Esophagus squamous epithelium (tissue), 5 donors: ENCODE data around the gene STRBP. TPM values are rescaled to one million over a fixed set of nuclear protein-coding genes. Genes with fewer than 3 reads are reported as not detected.
A peak's percentile ranks its signal among the peaks of the same experiment; 100 is the strongest.

Experiments used
- DNase-seq: peaks from one replicate; lab custom pipeline; 2025; lab: John Stamatoyannopoulos, UW
- H3K27ac ChIP-seq, 4 donors: fragments of 200-600 bp; sonication (generic); one replicate each; pipeline ENCODE4 v1.5.1; 2016 to 2019; ENCODE audit warnings: mild to moderate bottlenecking in 1 of 4
- H3K27me3 ChIP-seq, 4 donors: fragments of 200-600 bp; sonication (generic); 1 replicate in 3 of 4; 2 replicates in 1 of 4; pipeline versions ENCODE4 v1.5.1 to v1.6.0; 2017 to 2021; ENCODE audit warnings: antibody characterized with exemption in 1 of 4
- H3K36me3 ChIP-seq, 3 donors: fragments of 200-600 bp; sonication (generic); one replicate each; pipeline ENCODE4 v1.5.1; 2016 to 2019
- H3K4me1 ChIP-seq, 3 donors: fragments of 200-600 bp; sonication (generic); one replicate each; pipeline ENCODE4 v1.5.1; 2017 to 2019
- H3K4me3 ChIP-seq, 4 donors: fragments of 200-600 bp; sonication (generic); 1 replicate in 3 of 4; 2 replicates in 1 of 4; pipeline ENCODE4 v1.5.1; 2016 to 2019; ENCODE audit warnings: mild to moderate bottlenecking in 2 of 4, moderate library complexity in 1 of 4
- H3K9me3 ChIP-seq, 3 donors: fragments of 200-600 bp; sonication (generic); one replicate each; pipeline ENCODE4 v1.5.1; 2016 to 2019
- POLR2A ChIP-seq, 4 donors: fragments of 450-650 bp; IDR thresholded peaks; one replicate each; pipeline ENCODE4 v1.6.1; 2017; ENCODE audit warnings: antibody characterized with exemption in 4 of 4, mild to moderate bottlenecking in 4 of 4, moderate library complexity in 3 of 4
- WGBS, 2 donors: methylation state at CpG; one replicate each; pipeline ENCODE4 v1.1.5; 2018; 5-methylcytosine and 5-hydroxymethylcytosine counted together
- intact Hi-C: fragments of 100-400 bp; cut with DNase I; formaldehyde crosslinking; loops from one replicate; pipeline ENCODE4 v1.15.0; 2022
- total RNA-seq, 4 donors: library from RNA; depleted of rRNA; stranded (reverse); fragments of >200 nt; gene quantifications; one replicate each; pipeline ENCODE4 v1.1.0, GENCODE V29; 2016
- TF ChIP-seq, protein P1 (sequence below), 6 experiments: fragments of 450-650 bp in 4 of 6; fragments of 200-600 bp in 2 of 6; sonication (generic) in 2 of 6; IDR thresholded peaks; one replicate each; pipeline ENCODE4 v1.5.1; 2016 to 2019; ENCODE audit warnings: antibody characterized with exemption in 6 of 6, mild to moderate bottlenecking in 4 of 6, moderate library complexity in 4 of 6
- donor health status: DM: yes; HTN: yes; CAD: no.

Gene STRBP
- total RNA-seq, 4 donors from 2014 or later: 22.7 to 26.1 (median 23.6) TPM

DNA sequence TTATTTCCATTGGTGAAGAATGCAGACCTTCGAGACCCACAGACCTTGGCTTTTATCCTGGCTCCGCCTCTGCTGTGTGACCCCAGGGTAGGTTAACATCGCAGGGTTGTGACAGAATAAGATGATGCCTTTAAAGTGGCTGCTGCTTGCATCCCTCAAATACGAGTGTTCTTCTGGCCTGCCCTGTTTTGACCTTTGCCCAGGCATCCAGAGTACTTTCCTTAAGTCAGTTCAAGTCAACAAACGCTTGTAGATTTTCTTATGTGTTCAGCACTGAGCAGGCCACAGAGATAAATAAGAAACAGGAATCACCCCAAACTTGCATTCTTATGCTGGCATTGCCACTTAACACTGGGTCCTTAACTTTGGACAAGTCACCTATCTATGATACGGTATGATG lies 184.7 kb downstream of the STRBP start:
- no peak overlapping the region for H3K27ac ChIP-seq
- no peaks in the 10 kb centered on the region for H3K9me3 ChIP-seq
- WGBS, 2 donors: 77 to 86% methylated on average over 6 of the region's 6 CpGs
- H3K27me3 ChIP-seq: no peaks in the 10 kb centered on the region
- H3K4me1 ChIP-seq: peaks cover 0 to 10% (median 0%) of the 10 kb centered on the region in 3 donors
- intact Hi-C loops: no loop called here
- no peak overlapping the region for H3K4me3 ChIP-seq
- TF ChIP-seq POLR2A (IDR thresholded peaks at IDR 0.05): no peak
- TF ChIP-seq, protein P1, sequence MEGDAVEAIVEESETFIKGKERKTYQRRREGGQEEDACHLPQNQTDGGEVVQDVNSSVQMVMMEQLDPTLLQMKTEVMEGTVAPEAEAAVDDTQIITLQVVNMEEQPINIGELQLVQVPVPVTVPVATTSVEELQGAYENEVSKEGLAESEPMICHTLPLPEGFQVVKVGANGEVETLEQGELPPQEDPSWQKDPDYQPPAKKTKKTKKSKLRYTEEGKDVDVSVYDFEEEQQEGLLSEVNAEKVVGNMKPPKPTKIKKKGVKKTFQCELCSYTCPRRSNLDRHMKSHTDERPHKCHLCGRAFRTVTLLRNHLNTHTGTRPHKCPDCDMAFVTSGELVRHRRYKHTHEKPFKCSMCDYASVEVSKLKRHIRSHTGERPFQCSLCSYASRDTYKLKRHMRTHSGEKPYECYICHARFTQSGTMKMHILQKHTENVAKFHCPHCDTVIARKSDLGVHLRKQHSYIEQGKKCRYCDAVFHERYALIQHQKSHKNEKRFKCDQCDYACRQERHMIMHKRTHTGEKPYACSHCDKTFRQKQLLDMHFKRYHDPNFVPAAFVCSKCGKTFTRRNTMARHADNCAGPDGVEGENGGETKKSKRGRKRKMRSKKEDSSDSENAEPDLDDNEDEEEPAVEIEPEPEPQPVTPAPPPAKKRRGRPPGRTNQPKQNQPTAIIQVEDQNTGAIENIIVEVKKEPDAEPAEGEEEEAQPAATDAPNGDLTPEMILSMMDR (IDR thresholded peaks at IDR 0.05): no peak
- H3K36me3 ChIP-seq: peaks cover 9 to 98% (median 12%) of the 10 kb centered on the region in 3 donors
- DNase-seq: no peak

DNA sequence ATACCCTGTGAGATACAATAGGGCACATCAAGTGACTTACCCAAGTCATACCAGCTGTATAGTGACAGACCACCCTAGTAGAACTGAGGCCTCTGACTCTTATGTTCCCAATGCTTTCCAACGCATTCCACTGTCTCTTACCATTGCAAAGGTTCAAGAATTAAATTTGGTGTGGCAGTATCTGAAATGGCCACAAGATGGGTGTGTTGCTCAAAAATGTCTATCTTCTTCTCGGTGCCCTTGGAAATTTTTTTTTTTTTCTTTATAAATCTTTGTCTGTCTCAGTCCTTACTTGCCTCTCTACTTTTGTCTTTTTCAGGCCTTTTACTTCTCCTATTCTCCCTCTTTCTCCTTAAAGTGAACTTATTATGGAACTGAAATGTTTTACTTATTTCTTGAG lies 186.6 kb downstream of the STRBP start:
- 31 to 40% methylated on average over 2 of the region's 2 CpGs for WGBS, 2 donors
- Histone ChIP-seq H3K27ac (no peak overlapping the region), H3K4me3 (no peak overlapping the region), H3K4me1 (peaks cover 0 to 10% (median 0%) of the 10 kb centered on the region in 3 donors), H3K27me3 (no peaks in the 10 kb centered on the region), H3K36me3 (peaks cover 11 to 98% (median 12%) of the 10 kb centered on the region in 3 donors), H3K9me3 (no peaks in the 10 kb centered on the region)
- DNase-seq: no peak
- TF ChIP-seq, protein P1 (IDR thresholded peaks at IDR 0.05): peak in 3 of 6 experiments; percentile 47 to 56 (median 50)
- TF ChIP-seq POLR2A (IDR thresholded peaks at IDR 0.05): no peak
- intact Hi-C loops: no loop called here

DNA sequence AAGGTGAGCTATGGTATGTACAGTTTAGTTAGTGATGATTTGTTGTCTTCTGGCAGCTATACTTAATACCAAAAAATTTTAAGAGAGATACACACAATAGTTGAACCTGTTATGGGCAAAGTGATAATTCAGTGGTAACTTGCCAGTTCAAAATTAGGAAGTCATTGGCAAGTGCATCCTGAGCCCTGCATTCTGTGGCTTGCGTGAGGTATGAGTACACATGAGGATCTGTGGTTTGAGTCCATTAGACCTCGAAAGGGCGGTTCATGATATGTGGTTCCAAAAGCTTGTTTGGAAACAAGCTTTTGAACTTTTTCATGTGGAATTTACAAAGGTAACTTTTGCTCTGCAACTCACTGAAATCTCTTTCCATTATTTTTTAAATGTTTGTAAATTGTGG lies 187.9 kb downstream of the STRBP start:
- no peaks in the 10 kb centered on the region for H3K9me3 ChIP-seq
- intact Hi-C loops: no loop called here
- H3K27me3 ChIP-seq: no peaks in the 10 kb centered on the region
- WGBS, 2 donors: 79 to 85% methylated on average over 3 of the region's 3 CpGs
- no peak overlapping the region for H3K27ac ChIP-seq
- DNase-seq: no peak
- peaks cover 11 to 97% (median 12%) of the 10 kb centered on the region in 3 donors for H3K36me3 ChIP-seq
- no peak overlapping the region for H3K4me3 ChIP-seq
- H3K4me1 ChIP-seq: peaks cover 0 to under 1% (median 0%) of the 10 kb centered on the region in 3 donors
- TF ChIP-seq POLR2A (IDR thresholded peaks at IDR 0.05): no peak
- TF ChIP-seq, protein P1 (IDR thresholded peaks at IDR 0.05): no peak

DNA sequence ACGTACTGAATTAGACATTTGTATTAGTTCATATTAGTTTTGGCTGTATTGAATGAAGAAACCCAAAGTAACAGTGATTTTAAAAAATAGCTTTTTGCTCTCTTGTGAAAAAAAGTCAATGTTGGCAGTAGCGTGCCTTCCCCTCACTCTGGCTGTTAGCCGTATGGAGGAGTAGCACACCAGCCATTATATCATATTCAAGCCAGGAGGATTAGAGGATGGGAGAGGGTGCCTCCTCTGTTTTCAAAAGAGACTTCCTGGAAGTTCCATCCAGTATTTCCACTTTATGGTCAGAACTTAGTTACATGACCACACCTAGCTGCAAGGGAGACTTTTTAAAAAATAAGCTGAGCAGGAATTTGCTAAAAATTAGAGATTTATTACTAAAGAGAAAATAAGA lies 193.8 kb downstream of the STRBP start:
- DNase-seq: no peak

DNA sequence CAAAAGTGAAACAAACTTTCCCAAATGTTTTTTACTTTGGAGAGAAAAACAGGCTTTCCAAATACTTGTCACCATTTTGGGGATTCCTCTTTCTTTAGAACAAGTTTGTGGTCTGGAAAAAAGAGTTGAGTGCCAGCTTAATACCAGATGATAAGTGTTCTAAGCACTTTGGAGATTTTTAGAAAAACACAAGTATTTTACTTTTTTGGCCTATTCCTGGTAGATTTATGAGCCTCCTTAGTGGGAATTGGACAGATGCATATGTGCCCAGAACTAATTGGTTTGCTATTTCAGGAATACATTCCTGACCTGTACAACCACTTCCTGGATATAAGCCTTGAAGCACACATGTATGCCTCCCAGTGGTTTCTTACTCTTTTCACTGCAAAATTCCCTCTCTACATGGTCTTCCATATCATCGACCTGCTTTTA lies 194.4 kb downstream of the STRBP start:
- no peak for DNase-seq
- Histone ChIP-seq H3K36me3 (peaks cover 0 to 94% (median 4%) of the 10 kb centered on the region in 3 donors), H3K9me3 (no peaks in the 10 kb centered on the region), H3K4me3 (no peak overlapping the region), H3K4me1 (peaks cover 0 to 26% (median 0%) of the 10 kb centered on the region in 3 donors), H3K27me3 (no peaks in the 10 kb centered on the region), H3K27ac (peak overlapping the region in 3 of 4 donors; percentile 16 to 58 (median 29))
- intact Hi-C loops: no loop called here
- TF ChIP-seq, protein P1 (IDR thresholded peaks at IDR 0.05): no peak
- no peak for TF ChIP-seq POLR2A (IDR thresholded peaks at IDR 0.05)
- 69 to 91% methylated on average over 1 of the region's 1 CpG for WGBS, 2 donors

More for the DNA sequence above, 193.8 kb downstream of the STRBP start:
- H3K4me3 ChIP-seq: no peak overlapping the region
- intact Hi-C loops: no loop called here
- no peaks in the 10 kb centered on the region for H3K27me3 ChIP-seq
- peak overlapping the region in 2 of 4 donors; percentile 16 to 58 for H3K27ac ChIP-seq
- TF ChIP-seq POLR2A (IDR thresholded peaks at IDR 0.05): no peak
- TF ChIP-seq, protein P1 (IDR thresholded peaks at IDR 0.05): no peak
- peaks cover 0 to 21% (median 0%) of the 10 kb centered on the region in 3 donors for H3K4me1 ChIP-seq
- 78 to 89% methylated on average over 3 of the region's 3 CpGs for WGBS, 2 donors
- H3K9me3 ChIP-seq: no peaks in the 10 kb centered on the region
- peaks cover 4 to 94% (median 4%) of the 10 kb centered on the region in 3 donors for H3K36me3 ChIP-seq
